Endothelial cell of umbilical vein (primary cell): ENCODE measurements around the gene HNRNPU. TPM values are rescaled to one million over a fixed set of nuclear protein-coding genes. Genes with fewer than 3 reads are reported as not detected.

Experiments used
- BruUV-seq: library from RNA; stranded (reverse); fragments of 400-500 nt; replicated peaks from 2 replicates; lab custom pipeline; 2021; lab: Mats Ljungman, UMichigan
- CTCF ChIA-PET: fragments of 300-600, 350-600 bp; sonication (Branson Sonifier 250); formaldehyde crosslinking; loops from one replicate; lab custom pipeline; 2021; ENCODE audit warnings: antibody characterized with exemption, inconsistent platforms; lab: Charles Lee
- POLR2A ChIA-PET: fragments of 300-600, 350-600 bp; sonication (Branson Sonifier 250); formaldehyde crosslinking; loops from one replicate; lab custom pipeline; 2021; ENCODE audit warnings: antibody characterized with exemption, inconsistent platforms; lab: Charles Lee
- DNase-seq: peaks from one replicate; pipeline ENCODE4 v3.0.0-alpha.2; 2011; ENCODE audit warnings: low read depth, low spot score
- FAIRE-seq: peaks from 2 replicates; lab custom pipeline; 2011; peaks lifted over from hg19 to GRCh38; lab: Jason Lieb, UNC
- H2AFZ ChIP-seq: 2 replicates; pipeline ENCODE4 v1.6.0; 2012; ENCODE audit warnings: low read depth, low read length, control low read depth, inconsistent platforms
- H3K27ac ChIP-seq: 2 replicates; pipeline ENCODE4 v1.5.1; 2011; ENCODE audit warnings: low read depth, mild to moderate bottlenecking, control low read depth, low read length, moderate library complexity; ENCODE audit not compliant: insufficient read depth
- H3K27me3 ChIP-seq, 2 experiments: 2 replicates each; pipeline versions ENCODE4 v1.6.0 to v1.6.1; 2011; ENCODE audit warnings: low read length in 2 of 2, mixed read lengths in 1 of 2; ENCODE audit not compliant: control insufficient read depth in 2 of 2, insufficient read depth in 2 of 2
- H3K36me3 ChIP-seq, 2 experiments: 2 replicates in 1 of 2; 3 replicates in 1 of 2; pipeline ENCODE4 v1.5.1; 2011; ENCODE audit warnings: low read length in 2 of 2, mild to moderate bottlenecking in 1 of 2, moderate library complexity in 1 of 2; ENCODE audit not compliant: control insufficient read depth in 2 of 2, insufficient read depth in 2 of 2; ENCODE audit errors: extremely low read depth in 1 of 2
- H3K4me1 ChIP-seq: 3 replicates; pipeline ENCODE4 v1.5.1; 2011; ENCODE audit warnings: mild to moderate bottlenecking, low read length; ENCODE audit not compliant: control insufficient read depth, insufficient read depth; ENCODE audit errors: extremely low read depth
- H3K4me2 ChIP-seq: 2 replicates; pipeline ENCODE4 v1.6.1; 2011; ENCODE audit warnings: low read length, control low read depth, mixed read lengths; ENCODE audit not compliant: insufficient read depth
- H3K4me3 ChIP-seq, 3 experiments: fragments of 200-600 bp in 1 of 3; sonication (generic), shearing (Covaris generic) in 1 of 3; replicated peaks in 1 of 3; 2 replicates each; pipeline ENCODE4 v1.5.1; 2011 to 2016; ENCODE audit warnings: control low read depth in 3 of 3, low read length in 3 of 3, mild to moderate bottlenecking in 2 of 3, inconsistent platforms in 1 of 3, low read depth in 1 of 3, moderate library complexity in 1 of 3; ENCODE audit not compliant: insufficient read depth in 1 of 3
- H3K79me2 ChIP-seq: 2 replicates; pipeline ENCODE4 v1.6.0; 2012; ENCODE audit warnings: low read length, inconsistent platforms; ENCODE audit not compliant: control insufficient read depth, insufficient read depth
- H3K9ac ChIP-seq: replicated peaks from 2 replicates; pipeline ENCODE3; 2011; ENCODE audit warnings: low read length, control low read depth; ENCODE audit not compliant: insufficient read depth; ENCODE audit errors: extremely low read depth
- H3K9me1 ChIP-seq: replicated peaks from 3 replicates; pipeline ENCODE4 v1.6.0; 2011; ENCODE audit warnings: mild to moderate bottlenecking, low read length; ENCODE audit not compliant: control insufficient read depth, insufficient read depth; ENCODE audit errors: extremely low read depth
- H3K9me3 ChIP-seq: replicated peaks from 2 replicates; pipeline ENCODE4 v1.5.1; 2012; ENCODE audit warnings: low read length, inconsistent platforms; ENCODE audit not compliant: control insufficient read depth, insufficient read depth
- H4K20me1 ChIP-seq: replicated peaks from 2 replicates; pipeline ENCODE3; 2011; ENCODE audit warnings: mild to moderate bottlenecking, low read length; ENCODE audit not compliant: control insufficient read depth, insufficient read depth; ENCODE audit errors: extremely low read depth
- GATA2 ChIP-seq: IDR thresholded peaks from 2 replicates; pipeline ENCODE4 v1.7.0; 2011; ENCODE audit warnings: low read depth, mild to moderate bottlenecking, moderate library complexity, mixed read lengths, low read length; ENCODE audit not compliant: insufficient read length, insufficient read depth
- POLR2A ChIP-seq: IDR thresholded peaks from 2 replicates; pipeline ENCODE4 v1.6.1; 2012; ENCODE audit warnings: low read depth, mild to moderate bottlenecking, control low read depth, low read length
- POLR2AphosphoS5 ChIP-seq: IDR thresholded peaks from 2 replicates; pipeline ENCODE4 v1.6.1; 2012; ENCODE audit warnings: low read depth, mild to moderate bottlenecking, control low read depth, low read length, moderate library complexity; ENCODE audit not compliant: insufficient read depth
- dilution Hi-C: fragments of 300-500 bp; cut with MboI; formaldehyde crosslinking; loops from one replicate; pipeline ENCODE4 v1.15.0; 2019; ENCODE audit warnings: low sequenced_read_pairs; ENCODE audit not compliant: extremely low pct_ligation_motif_present
- intact Hi-C: fragments of 100-400 bp; cut with micrococcal nuclease; formaldehyde crosslinking; loops from one replicate; pipeline ENCODE4 v1.10.0; 2022
- polyA plus RNA-seq, 4 experiments: library from polyadenylated mRNA; depleted of rRNA in 3 of 4; stranded (reverse) in 3 of 4; unstranded in 1 of 4; fragments of >200 nt; gene quantifications; 2 replicates each; pipeline versions ENCODE4 v1.2.1 to v1.2.3, GENCODE V29; 2011 to 2012; ENCODE audit warnings: missing spikeins in 1 of 4
- total RNA-seq: library from RNA; stranded (reverse); gene quantifications from 2 replicates; pipeline ENCODE4 v1.2.3, GENCODE V29; 2021
- TF ChIP-seq, protein P1 (sequence below), 2 donors: IDR thresholded peaks; 1 replicate in 1 of 2; 2 replicates in 1 of 2; pipeline ENCODE4 v1.5.1; 2011; ENCODE audit warnings: low read length in 2 of 2, mild to moderate bottlenecking in 2 of 2, moderate library complexity in 2 of 2, control low read depth in 1 of 2, inconsistent platforms in 1 of 2, low read depth in 1 of 2; ENCODE audit not compliant: insufficient read depth in 1 of 2; ENCODE audit errors: extremely low read depth in 1 of 2
- TF ChIP-seq, protein P2 (sequence below): IDR thresholded peaks from 2 replicates; pipeline ENCODE4 v1.6.1; 2011; ENCODE audit not compliant: insufficient read depth, insufficient read length

HNRNPU gene
- total and polyA plus RNA-seq, 2 donors (not counting 3 experiments of a cell fraction or from before 2014, with no cell fraction given), result 68.7 to 417 TPM

DNA sequence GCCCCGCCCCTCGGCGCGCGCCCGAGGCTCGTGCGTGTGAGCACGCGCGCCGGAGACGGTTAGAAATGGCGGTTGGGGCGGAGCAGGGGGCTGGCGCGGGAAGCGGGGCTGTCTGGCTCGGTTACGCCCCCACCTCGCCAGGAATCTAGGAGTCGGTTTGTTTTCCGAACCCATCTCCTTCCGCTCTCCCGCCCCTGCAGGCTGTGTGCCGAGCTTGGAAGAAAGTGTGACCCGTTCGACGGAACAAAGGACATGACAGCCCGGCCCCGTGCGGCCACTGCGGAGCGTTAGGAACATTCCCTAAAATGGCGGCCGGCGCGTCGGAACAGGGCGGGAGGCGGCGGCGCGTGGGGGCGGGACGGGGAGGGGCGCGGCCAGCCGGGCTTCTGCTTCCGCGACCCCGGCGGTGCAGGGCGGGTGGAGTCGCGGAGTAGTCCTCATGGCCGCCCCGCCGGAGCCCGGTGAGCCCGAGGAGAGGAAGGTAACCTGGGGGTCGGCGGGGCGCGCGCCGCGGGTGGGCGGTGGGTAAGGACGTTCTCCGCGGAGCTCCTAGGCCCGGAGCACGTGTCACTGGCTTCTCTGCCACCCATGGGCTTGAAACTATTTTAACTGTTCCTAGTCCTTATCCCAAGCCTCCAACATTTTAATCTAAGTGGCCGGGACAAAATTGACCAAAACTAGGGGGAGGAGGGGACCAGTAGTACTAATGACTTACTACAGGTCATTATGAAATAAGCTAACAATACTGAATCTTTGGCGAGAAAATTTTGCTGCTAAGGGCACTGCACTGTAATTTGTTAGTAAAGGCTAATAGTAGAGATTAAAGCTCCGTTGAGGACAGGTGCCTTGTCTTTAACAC, 28.8 kb downstream of the HNRNPU start, which contains the start of gene COX20:
COX20 (plus strand) TSS at position 383 of the 859 bp plus-strand sequence; CDS start at position 440, 57 bp downstream.
- DNase-seq (peak; percentile 91), FAIRE-seq (peak; percentile 81)
- Histone ChIP-seq H3K9me3 (no peaks in the 10 kb centered on the region), H3K36me3 (peaks cover 2 to 9% of the 10 kb centered on the region in 2 experiments), H3K79me2 (peaks cover 43% of the 10 kb centered on the region), H3K9ac (peak within 1 kb of the TSS; percentile 90), H3K27ac (peak within 1 kb of the TSS; percentile 85), H4K20me1 (no peaks in the 10 kb centered on the region), H3K4me2 (peak within 1 kb of the TSS; percentile 95), H2AFZ (peak within 1 kb of the TSS; percentile 12), H3K4me3 (peak within 1 kb of the TSS; percentile 36 to 85 (median 80)), H3K4me1 (peaks cover 23% of the 10 kb centered on the region), H3K27me3 (no peaks in the 10 kb centered on the region), H3K9me1 (no peaks in the 10 kb centered on the region)
- no TSS peak for BruUV-seq
- ChIA-PET CTCF (interaction anchor here (0.7 to 4.1 kb wide), 11 partner anchors 12 to 207 kb away, joined by 3 to 49 read pairs (median 5); no protein-coding TSS in a partner anchor), POLR2A (interaction anchor here (0.5 to 3.8 kb wide), 4 partner anchors 16 to 137 kb away, joined by 3 to 26 read pairs (median 6); partner anchors contain the start of gene HNRNPU)
- TF ChIP-seq POLR2A (peak; percentile 68), POLR2AphosphoS5 (peak; percentile 78), GATA2 (no peak)
- TF ChIP-seq, protein P1, sequence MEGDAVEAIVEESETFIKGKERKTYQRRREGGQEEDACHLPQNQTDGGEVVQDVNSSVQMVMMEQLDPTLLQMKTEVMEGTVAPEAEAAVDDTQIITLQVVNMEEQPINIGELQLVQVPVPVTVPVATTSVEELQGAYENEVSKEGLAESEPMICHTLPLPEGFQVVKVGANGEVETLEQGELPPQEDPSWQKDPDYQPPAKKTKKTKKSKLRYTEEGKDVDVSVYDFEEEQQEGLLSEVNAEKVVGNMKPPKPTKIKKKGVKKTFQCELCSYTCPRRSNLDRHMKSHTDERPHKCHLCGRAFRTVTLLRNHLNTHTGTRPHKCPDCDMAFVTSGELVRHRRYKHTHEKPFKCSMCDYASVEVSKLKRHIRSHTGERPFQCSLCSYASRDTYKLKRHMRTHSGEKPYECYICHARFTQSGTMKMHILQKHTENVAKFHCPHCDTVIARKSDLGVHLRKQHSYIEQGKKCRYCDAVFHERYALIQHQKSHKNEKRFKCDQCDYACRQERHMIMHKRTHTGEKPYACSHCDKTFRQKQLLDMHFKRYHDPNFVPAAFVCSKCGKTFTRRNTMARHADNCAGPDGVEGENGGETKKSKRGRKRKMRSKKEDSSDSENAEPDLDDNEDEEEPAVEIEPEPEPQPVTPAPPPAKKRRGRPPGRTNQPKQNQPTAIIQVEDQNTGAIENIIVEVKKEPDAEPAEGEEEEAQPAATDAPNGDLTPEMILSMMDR (IDR thresholded peaks at IDR 0.05; ENCODE audit: extremely low read depth in 1 of 2, insufficient read depth in 1 of 2, low read depth in 1 of 2, low read length in 2 of 2), result no peak
- TF ChIP-seq, protein P2, sequence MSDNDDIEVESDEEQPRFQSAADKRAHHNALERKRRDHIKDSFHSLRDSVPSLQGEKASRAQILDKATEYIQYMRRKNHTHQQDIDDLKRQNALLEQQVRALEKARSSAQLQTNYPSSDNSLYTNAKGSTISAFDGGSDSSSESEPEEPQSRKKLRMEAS, result peak; percentile 49
- intact Hi-C loops, result loop anchor here (1.0 to 10.0 kb wide), 8 partner anchors 29 to 491 kb away; partner anchors contain the start of genes ADSS2 and HNRNPU
- dilution Hi-C loops, result no loop called here
